GM19468 (cell line): ENCODE measurements around the gene GJC2.

ENCODE experiments used
- ATAC-seq: cut with Tn5 transposase; IDR thresholded peaks from one replicate; pipeline ENCODE4 v1.9.1; 2021; ENCODE audit warnings: mild to moderate bottlenecking, moderate library complexity, moderate number of reproducible peaks; ENCODE audit not compliant: unreplicated experiment; ENCODE audit errors: extremely low read depth

GJC2 gene

GRCh38 chr1:228112167-228112566 lies 37.6 kb upstream of the GJC2 start:
- no peak for ATAC-seq

DNA sequence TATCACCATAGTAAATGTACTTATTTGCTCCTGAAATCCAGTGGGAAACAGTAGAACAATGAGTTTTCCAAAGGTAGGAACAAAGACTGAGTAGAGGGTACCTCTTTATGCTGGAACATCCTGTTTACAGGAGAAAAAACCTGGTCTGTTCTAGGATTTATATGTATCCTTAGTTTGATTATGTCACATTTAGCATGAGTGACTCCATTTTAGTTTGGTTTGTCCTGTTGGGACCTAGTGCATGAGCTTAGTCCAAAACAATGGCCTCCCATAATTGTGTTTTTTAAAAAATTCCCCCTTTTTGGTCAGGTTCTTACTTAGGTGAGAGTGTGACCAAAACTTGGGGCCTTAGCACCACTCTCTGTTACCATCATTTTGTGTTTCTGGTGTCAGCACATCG lies 37.1 kb upstream of the GJC2 start:
- ATAC-seq: no peak

- no peak for ATAC-seq
Measured at GRCh38 chr1:228114827-228115226, 34.9 kb upstream of the GJC2 start.

DNA sequence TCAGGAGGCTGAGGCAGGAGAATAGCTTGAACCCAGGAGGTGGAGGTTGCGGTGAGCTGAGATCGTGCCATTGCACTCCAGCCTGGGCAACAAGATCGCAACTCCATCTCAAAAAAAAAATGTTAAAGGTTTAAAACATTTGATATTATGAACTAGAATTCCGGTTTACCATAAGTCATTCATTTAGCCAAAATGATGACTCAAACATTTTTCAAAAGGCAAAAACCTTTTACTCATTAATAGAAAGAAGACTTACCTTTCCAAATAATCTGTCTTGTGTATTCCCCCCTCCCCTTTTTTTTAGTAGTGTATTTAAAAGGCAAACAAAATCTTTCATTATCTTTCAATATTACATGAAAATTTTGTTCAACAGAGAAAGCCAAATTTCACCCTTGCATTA lies 32.4 kb upstream of the GJC2 start:
- ATAC-seq: no peak

- ATAC-seq: no peak
Measured at GRCh38 chr1:228118040-228118439, 31.7 kb upstream of the GJC2 start.

DNA sequence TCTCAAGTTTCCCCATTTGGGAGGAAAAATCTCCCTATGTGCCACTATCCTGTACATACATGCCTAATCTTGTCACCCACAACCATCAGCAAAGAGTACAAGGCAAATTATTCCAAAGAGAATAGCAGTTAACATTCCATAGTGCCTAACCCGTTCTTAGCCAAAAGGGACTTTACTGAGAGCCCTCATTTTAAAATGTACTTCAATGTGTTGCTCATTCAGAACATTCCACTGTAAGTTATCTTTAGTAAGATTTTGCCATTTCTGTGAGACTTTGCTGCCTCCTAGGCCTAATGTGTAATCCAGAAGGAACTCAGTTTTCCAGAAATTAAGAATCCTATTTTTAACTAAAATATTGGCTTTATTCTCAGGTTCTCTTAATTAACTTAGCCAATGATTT lies 29.4 kb upstream of the GJC2 start:
- no peak for ATAC-seq

- no peak for ATAC-seq
Measured at GRCh38 chr1:228120857-228121489, 28.8 kb upstream of the GJC2 start.

- no peak for ATAC-seq
Measured at GRCh38 chr1:228122921-228123441, 26.7 kb upstream of the GJC2 start.

GRCh38 chr1:228123505-228123904 lies 26.2 kb upstream of the GJC2 start:
- ATAC-seq: no peak

DNA sequence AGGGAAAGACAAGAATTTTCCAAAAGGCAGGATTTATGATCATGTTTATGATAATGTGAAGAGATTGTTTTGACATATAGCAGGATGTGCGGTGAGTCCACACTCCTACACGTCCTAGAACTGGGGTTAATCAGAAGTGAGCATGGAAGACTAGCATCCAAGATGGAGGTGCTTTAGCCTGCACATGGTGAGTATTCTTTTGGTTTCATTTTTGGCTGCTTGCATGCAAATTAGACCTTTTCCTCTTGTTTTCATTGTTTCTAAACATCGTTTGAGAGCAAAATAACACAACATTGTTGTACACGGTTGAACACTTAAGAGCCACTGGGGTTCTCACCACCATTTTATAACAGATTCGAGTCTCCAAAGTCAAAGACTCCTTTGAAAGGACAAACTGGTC lies 24.5 kb upstream of the GJC2 start:
- ATAC-seq: no peak

DNA sequence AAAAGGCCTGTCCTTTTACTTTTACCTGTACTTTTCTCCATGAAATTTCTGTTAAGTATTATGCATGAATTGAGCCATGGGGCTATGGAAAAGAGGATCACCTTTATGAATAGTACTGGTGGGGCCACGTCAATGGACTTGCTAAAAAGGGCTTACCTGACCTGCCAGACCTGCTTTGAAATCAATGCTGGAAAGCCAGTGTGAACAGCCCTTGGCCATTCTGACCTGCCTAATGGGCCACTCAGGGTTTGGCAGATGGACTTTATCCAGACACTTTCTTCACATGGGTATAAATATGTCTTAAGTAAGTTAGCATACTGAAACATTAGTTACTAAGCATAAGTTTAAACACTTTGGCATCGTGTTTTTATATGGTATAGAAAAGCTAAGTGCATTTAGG lies 18.0 kb upstream of the GJC2 start:
- no peak for ATAC-seq

GRCh38 chr1:228134591-228134990 lies 15.1 kb upstream of the GJC2 start:
- ATAC-seq: no peak

GRCh38 chr1:228136901-228137300 lies 12.8 kb upstream of the GJC2 start:
- no peak for ATAC-seq

DNA sequence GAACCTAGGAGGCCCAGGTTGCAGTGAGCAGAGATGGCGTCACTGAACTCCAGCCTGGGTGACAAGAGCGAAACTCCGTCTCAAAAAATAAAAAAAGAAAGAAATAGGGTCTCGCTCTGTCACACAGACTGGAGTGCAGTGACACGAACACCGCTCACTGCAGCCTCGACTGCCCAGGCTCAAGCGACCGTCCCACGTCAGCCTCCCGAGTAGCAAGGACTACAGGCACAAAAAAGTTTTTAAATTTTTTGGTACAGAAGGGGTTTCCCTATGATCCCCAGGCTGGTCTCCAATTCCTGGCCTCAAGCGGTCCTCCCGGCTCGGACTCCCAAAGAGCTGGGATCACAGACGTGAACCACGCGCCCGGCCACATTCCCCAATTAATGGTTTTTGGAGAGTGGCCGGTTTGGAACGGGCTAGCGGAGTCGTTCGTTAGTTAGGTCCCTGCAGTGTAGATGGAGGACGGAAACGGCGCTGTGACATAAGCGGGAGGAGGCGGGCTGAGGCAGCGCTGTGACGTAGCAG lies 10.3 kb upstream of the GJC2 start:
- no peak for ATAC-seq

GRCh38 chr1:228139931-228140723 lies 9.6 kb upstream of the GJC2 start, which contains the start of gene GUK1:
Gene GUK1, plus strand, starts transcription at chr1:228140279. Its CDS starts 24 bp downstream, at chr1:228140303.
- ATAC-seq: peak; percentile 91

GRCh38 chr1:228140724-228141225 lies 9.0 kb upstream of the GJC2 start:
- no peak for ATAC-seq

DNA sequence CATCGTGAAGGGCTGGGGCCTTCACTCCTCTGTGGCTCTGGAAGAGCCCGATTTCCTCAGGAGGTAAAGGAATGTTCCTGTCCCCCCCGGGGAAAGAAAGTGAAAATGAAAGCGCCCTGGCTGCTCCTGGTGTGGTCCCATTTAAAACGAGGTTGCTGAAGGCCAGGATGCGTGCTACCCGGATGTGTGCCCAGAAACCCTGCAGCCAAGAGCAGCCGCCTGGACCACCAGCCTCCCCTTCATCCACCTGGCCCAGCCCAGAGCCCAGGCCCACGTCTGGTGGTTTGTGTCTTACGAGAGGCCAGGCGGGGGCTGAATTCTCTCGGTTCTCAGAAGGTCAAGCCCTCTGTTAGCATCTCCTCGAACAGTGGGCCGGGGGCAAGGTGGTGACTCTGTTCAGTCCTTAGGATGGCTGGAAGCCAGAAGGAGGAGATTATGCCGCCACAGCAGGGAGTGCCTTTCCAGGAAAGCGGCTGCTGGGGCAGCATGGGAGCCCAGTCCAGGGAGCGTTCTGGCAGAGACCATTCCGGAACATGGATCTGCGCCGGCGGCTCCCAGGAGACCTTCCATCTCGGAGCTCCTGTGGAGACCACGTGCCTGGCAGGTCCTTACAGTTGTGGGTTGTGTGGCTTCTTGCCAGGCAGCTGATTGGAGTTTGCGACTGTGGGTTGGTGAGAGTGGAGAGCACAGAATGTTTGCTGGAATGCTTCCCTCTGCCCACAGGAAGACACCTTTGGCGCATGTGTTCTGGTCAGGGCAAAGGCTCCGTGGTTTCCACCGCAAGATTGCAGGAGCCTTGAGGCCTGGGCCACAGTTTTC lies 8.3 kb upstream of the GJC2 start:
- ATAC-seq: no peak

GRCh38 chr1:228142155-228142691 lies 7.5 kb upstream of the GJC2 start:
- ATAC-seq: no peak

DNA sequence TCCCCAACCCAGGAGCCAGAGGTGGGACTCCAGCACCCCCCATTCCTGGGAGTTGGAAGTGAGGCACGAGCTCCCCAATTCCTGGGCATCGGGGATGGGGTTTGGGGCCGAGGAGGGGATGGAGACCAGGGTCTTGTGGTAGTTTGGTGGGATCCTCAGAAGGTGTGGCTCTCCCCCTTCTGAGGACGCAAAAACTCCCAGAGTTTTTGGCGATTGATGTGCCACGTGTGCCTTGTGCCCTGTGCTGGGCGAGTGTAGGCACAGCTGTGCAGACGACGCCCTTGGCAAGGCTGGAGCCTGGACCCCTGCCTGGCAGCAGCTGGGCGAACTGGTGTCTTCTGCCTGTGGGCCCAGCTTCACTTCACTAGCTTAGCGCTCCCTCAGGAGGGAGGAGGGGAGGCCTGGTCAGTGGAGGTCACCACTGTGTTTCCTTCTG lies 7.0 kb upstream of the GJC2 start:
- ATAC-seq: no peak
